Head of caudate nucleus (tissue), 42 donors: Measurements from ENCODE around the gene TMEM184C.

Source experiments
- DNase-seq, 42 donors: peaks; one replicate each; pipeline versions ENCODE4 v3.0.0 to v3.0.0-alpha.2; 2020 to 2021; ENCODE audit warnings: mixed read lengths in 7 of 42
- intact Hi-C: fragments of 100-400 bp; cut with DNase I; formaldehyde crosslinking; loops from one replicate; pipeline ENCODE4 v1.15.0; 2022

TMEM184C gene

DNA sequence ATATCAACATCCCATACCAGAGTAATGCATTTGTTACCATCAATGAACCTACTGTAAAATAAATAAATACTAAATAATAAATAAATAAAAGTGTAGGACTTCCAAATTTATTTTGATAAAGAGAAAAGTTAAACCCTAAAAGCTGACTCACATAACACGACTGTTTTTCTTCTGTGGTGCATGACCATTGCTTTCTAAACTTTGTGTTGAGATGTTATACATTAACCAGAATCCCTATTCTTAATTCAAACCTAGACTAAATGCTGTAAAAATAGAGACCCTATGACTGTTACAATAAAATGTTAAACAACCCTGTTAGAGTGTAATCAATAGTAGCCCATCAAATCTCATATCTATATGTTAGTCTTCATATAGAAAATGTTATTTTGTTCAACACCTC is 87.6 kb downstream of the TMEM184C start:
- no peak for DNase-seq
- intact Hi-C loops, result no loop called here

- peak in 35 of 42 donors; percentile 14 to 83 (median 60) for DNase-seq
- intact Hi-C loops, result loop anchor here (2.0 kb wide), 1 partner anchor 159 kb away; no protein-coding TSS in a partner anchor
Observed at GRCh38 chr4:147707892-147708672, 90.9 kb downstream of the TMEM184C start.

DNA sequence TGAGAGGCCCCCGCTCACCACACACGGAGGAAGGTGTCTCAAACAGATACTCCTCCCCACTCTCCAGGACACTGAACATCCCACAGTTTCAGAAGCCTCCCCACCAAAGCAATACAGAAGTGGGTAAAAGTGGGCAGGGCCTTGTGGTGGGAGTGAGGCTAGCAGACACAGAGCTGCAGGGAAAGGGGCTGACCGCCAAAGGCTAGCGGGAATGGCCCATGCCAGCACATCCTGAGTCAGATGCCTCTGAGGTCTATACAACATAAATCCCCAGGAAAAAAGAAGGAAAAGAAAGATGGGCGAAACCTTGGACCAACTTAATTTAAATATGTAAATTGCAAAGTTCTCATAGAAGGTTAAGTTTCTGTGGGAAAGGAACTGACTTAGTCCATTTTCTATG is 92.8 kb downstream of the TMEM184C start:
- intact Hi-C loops, result loop anchor here (2.0 kb wide), 1 partner anchor 157 kb away; no protein-coding TSS in a partner anchor
- DNase-seq, result no peak

GRCh38 chr4:147714575-147715401 is 97.6 kb downstream of the TMEM184C start:
- no peak for DNase-seq
- intact Hi-C loops, result no loop called here

- no peak for DNase-seq
- intact Hi-C loops, result no loop called here
Observed at GRCh38 chr4:147717878-147718277, 100.7 kb downstream of the TMEM184C start.
